Activated B cell treated with CpG ODN at 0.5 μM for 24 hours (primary cell): ENCODE data around the gene RPS6KA4. TPM values are rescaled to one million over a fixed set of nuclear protein-coding genes. Genes with fewer than 3 reads are reported as not detected.

ENCODE experiments used
- ATAC-seq: fragments of 200-7000 bp; cut with Tn5 transposase; one replicate; pipeline ENCODE4 v1.10.0; 2021; ENCODE audit warnings: low read depth, mild to moderate bottlenecking, moderate library complexity
- CTCF ChIA-PET: fragments of 350-600 bp; sonication (Branson Sonifier 250); formaldehyde crosslinking; loops from one replicate; lab custom pipeline; 2021; ENCODE audit warnings: antibody characterized with exemption; lab: Charles Lee
- POLR2A ChIA-PET: fragments of 350-600 bp; sonication (Branson Sonifier 250); formaldehyde crosslinking; loops from one replicate; lab custom pipeline; 2021; ENCODE audit warnings: antibody characterized with exemption; lab: Charles Lee
- DNase-seq: peaks from one replicate; pipeline ENCODE4 v3.0.0; 2022
- H3K27ac Mint-ChIP-seq: one replicate; pipeline ENCODE4 v1.8.0; 2020; ENCODE audit warnings: mixed read lengths
- H3K27me3 Mint-ChIP-seq: one replicate; pipeline ENCODE4 v1.8.0; 2021; ENCODE audit warnings: mixed read lengths
- H3K36me3 Mint-ChIP-seq: one replicate; pipeline ENCODE4 v1.8.0; 2021; ENCODE audit warnings: low read depth, mixed read lengths
- H3K4me1 Mint-ChIP-seq: one replicate; pipeline ENCODE4 v1.8.0; 2021; ENCODE audit warnings: mixed read lengths
- H3K4me3 Mint-ChIP-seq: one replicate; pipeline ENCODE4 v1.8.0; 2020; ENCODE audit warnings: mild to moderate bottlenecking, mixed read lengths
- H3K9me3 Mint-ChIP-seq: one replicate; pipeline ENCODE4 v1.8.0; 2020; ENCODE audit warnings: mixed read lengths
- CTCF ChIP-seq: fragments of 200-600 bp; IDR thresholded peaks from one replicate; pipeline ENCODE4 v1.8.0; 2022; ENCODE audit warnings: antibody characterized with exemption, mild to moderate bottlenecking
- intact Hi-C: fragments of 100-400 bp; cut with micrococcal nuclease; formaldehyde crosslinking; loops from one replicate; pipeline ENCODE4 v1.15.1; 2024
- total RNA-seq: library from RNA; stranded (reverse); gene quantifications from 2 replicates; pipeline ENCODE4 v1.2.3, GENCODE V29; 2022

Gene RPS6KA4
- total RNA-seq, 1 donor from 2014 or later = 22.6 TPM

GRCh38 chr11:64339286-64339685 is 19.7 kb upstream of the RPS6KA4 start:
- POLR2A ChIA-PET = interaction anchor here (1.4 to 5.3 kb wide), 7 partner anchors 8 to 153 kb away, joined by 4 to 94 read pairs (median 15); partner anchors contain the start of genes BAD, ESRRA, FKBP2 and PRDX5
- Mint-ChIP-seq H3K9me3 (no peaks in the 10 kb centered on the region), H3K36me3 (peaks cover 29% of the 10 kb centered on the region), H3K27me3 (no peaks in the 10 kb centered on the region), H3K27ac (peak overlapping the region; percentile 94), H3K4me3 (peak overlapping the region; percentile 90), H3K4me1 (peaks cover 70% of the 10 kb centered on the region)
- intact Hi-C loops = no loop called here
- CTCF ChIA-PET = interaction anchor here (9.2 kb wide), 1 partner anchor 22 kb away, joined by 69 read pairs; the partner anchor contains the start of genes PRDX5 and TRMT112
- ATAC-seq (no peak), DNase-seq (no peak)
- TF ChIP-seq CTCF = no peak

- intact Hi-C loops = loop anchor here (1.0 to 2.0 kb wide), 6 partner anchors 15 to 99 kb away; partner anchors contain the start of genes BAD, ESRRA, FKBP2 and GPR137
- Mint-ChIP-seq H3K4me3 (peak within 1 kb of the TSS; percentile 90), H3K27ac (peak within 1 kb of the TSS; percentile 94), H3K4me1 (peaks cover 65% of the 10 kb centered on the region), H3K27me3 (no peaks in the 10 kb centered on the region), H3K36me3 (peaks cover 33% of the 10 kb centered on the region), H3K9me3 (no peaks in the 10 kb centered on the region)
- no peak for TF ChIP-seq CTCF
- ChIA-PET POLR2A (interaction anchor here (0.6 to 5.3 kb wide), 16 partner anchors 8 to 512 kb away, joined by 3 to 94 read pairs (median 4); partner anchors contain the start of genes BAD, ESRRA, FERMT3 and FKBP2), CTCF (interaction anchor here (0.8 to 9.2 kb wide), 4 partner anchors 9 to 36 kb away, joined by 3 to 69 read pairs (median 4); partner anchors contain the start of genes PRDX5 and TRMT112)
- peak; percentile 66 for ATAC-seq
- DNase-seq = peak; percentile 82
Observed at GRCh38 chr11:64339754-64340408, 19.1 kb upstream of the RPS6KA4 start, which contains the start of gene CCDC88B. Gene CCDC88B, plus strand, starts transcription at chr11:64340204. Its CDS starts 63 bp downstream, at chr11:64340267.

GRCh38 chr11:64340671-64341335 is 18.2 kb upstream of the RPS6KA4 start:
- Mint-ChIP-seq H3K4me3 (peak overlapping the region; percentile 90), H3K4me1 (peaks cover 62% of the 10 kb centered on the region), H3K27me3 (no peaks in the 10 kb centered on the region), H3K36me3 (peaks cover 41% of the 10 kb centered on the region), H3K27ac (peak overlapping the region; percentile 94), H3K9me3 (no peaks in the 10 kb centered on the region)
- ATAC-seq (peak; percentile 68), DNase-seq (peak; percentile 85)
- ChIA-PET POLR2A (interaction anchor here (0.6 to 5.3 kb wide), 14 partner anchors 9 to 511 kb away, joined by 3 to 94 read pairs (median 7); partner anchors contain the start of genes BAD, ESRRA, FERMT3 and FKBP2), CTCF (interaction anchor here (0.8 to 9.2 kb wide), 7 partner anchors 9 to 37 kb away, joined by 3 to 69 read pairs (median 4); partner anchors contain the start of genes PRDX5 and TRMT112)
- TF ChIP-seq CTCF = no peak
- intact Hi-C loops = loop anchor here (1.0 to 2.0 kb wide), 6 partner anchors 14 to 100 kb away; partner anchors contain the start of genes BAD, ESRRA, FKBP2 and GPR137

- H3K4me3 Mint-ChIP-seq = peak overlapping the region; percentile 90
- intact Hi-C loops = loop anchor here (2.0 kb wide), 2 partner anchors 57 to 101 kb away; partner anchors contain the start of genes BAD, FKBP2 and GPR137
Observed at GRCh38 chr11:64341429-64341828, 17.5 kb upstream of the RPS6KA4 start.

More at GRCh38 chr11:64341429-64341828, 17.5 kb upstream of the RPS6KA4 start:
- POLR2A ChIA-PET = interaction anchor here (0.5 to 5.3 kb wide), 12 partner anchors 10 to 494 kb away, joined by 3 to 94 read pairs (median 10); partner anchors contain the start of genes BAD, ESRRA, FKBP2 and PRDX5
- DNase-seq (no peak), ATAC-seq (no peak)
- peaks cover 57% of the 10 kb centered on the region for H3K4me1 Mint-ChIP-seq
- peaks cover 44% of the 10 kb centered on the region for H3K36me3 Mint-ChIP-seq
- TF ChIP-seq CTCF = no peak
- H3K27ac Mint-ChIP-seq = peak overlapping the region; percentile 94
- H3K27me3 Mint-ChIP-seq = no peaks in the 10 kb centered on the region
- CTCF ChIA-PET = interaction anchor here (1.0 to 9.2 kb wide), 7 partner anchors 10 to 137 kb away, joined by 3 to 69 read pairs (median 4); partner anchors contain the start of genes PRDX5 and TRMT112
- H3K9me3 Mint-ChIP-seq = no peaks in the 10 kb centered on the region
